Pancreas (tissue), 10 donors: ENCODE measurements around the gene MRPS6. TPM values are rescaled to one million over a fixed set of nuclear protein-coding genes. Genes with fewer than 3 reads are reported as not detected.

Source experiments
- ATAC-seq, 4 donors: fragments of 200-7000 bp; cut with Tn5 transposase; one replicate each; pipeline versions ENCODE4 v1.8.0 to v1.9.1; 2020; ENCODE audit warnings: mild to moderate bottlenecking in 4 of 4, moderate library complexity in 4 of 4
- DNase-seq, 6 donors: peaks; one replicate each; pipeline ENCODE4 v3.0.0-alpha.2; 2020
- FAIRE-seq: peaks from 2 replicates; lab custom pipeline; 2012; peaks lifted over from hg19 to GRCh38; lab: Jason Lieb, UNC
- H3K27ac ChIP-seq, 4 donors: fragments of 200-600 bp; sonication (generic); 1 replicate in 3 of 4; 2 replicates in 1 of 4; pipeline versions ENCODE4 v1.5.0 to v1.8.0; 2020
- H3K27me3 ChIP-seq, 4 donors: fragments of 200-600 bp; one replicate each; pipeline ENCODE4 v1.8.0; 2021
- H3K36me3 ChIP-seq, 3 donors: fragments of 200-600 bp; sonication (generic) in 1 of 3; one replicate each; pipeline versions ENCODE4 v1.5.0 to v1.8.0; 2020 to 2021
- H3K4me1 ChIP-seq, 3 donors: fragments of 200-600 bp; one replicate each; pipeline ENCODE4 v1.8.0; 2021
- H3K4me3 ChIP-seq, 4 donors: fragments of 200-600 bp; sonication (generic) in 2 of 4; one replicate each; pipeline versions ENCODE4 v1.5.0 to v1.8.0; 2020 to 2021
- H3K9me3 ChIP-seq, 4 donors: fragments of 200-600 bp; one replicate each; pipeline ENCODE4 v1.8.0; 2021
- WGBS, 2 donors: extraction: QIAGEN DNeasy Blood & Tissue Kit; methylation state at CpG; one replicate each; pipeline ENCODE4 v1.1.7; 2013; 5-methylcytosine and 5-hydroxymethylcytosine counted together
- intact Hi-C, 3 donors: fragments of 100-400 bp; cut with DNase I; formaldehyde crosslinking; loops; one replicate each; pipeline versions ENCODE4 v1.11.1 to v1.14.2; 2022
- polyA plus RNA-seq, 2 donors: library from polyadenylated mRNA; stranded (reverse); fragments of 200-250 nt; gene quantifications; one replicate each; pipeline ENCODE4 v1.2.3, GENCODE V29; 2013
- total RNA-seq, 6 donors: library from RNA; stranded (reverse); fragmentation: NEBNext Ultra II Directional in 4 of 6; extraction: Animal tissue kit (Norgen Biotek cat#: 25700) in 4 of 6; gene quantifications; one replicate each; pipeline versions ENCODE4 v1.2.1 to v1.2.4, GENCODE V29; 2021 to 2023
- TF ChIP-seq, protein P1 (sequence below), 4 donors: fragments of 200-600 bp; sonication (generic) in 3 of 4; IDR thresholded peaks; one replicate each; pipeline versions ENCODE4 v1.5.0 to v1.8.0; 2021; ENCODE audit warnings: antibody characterized with exemption in 4 of 4
- donor health status: healthy with polysubstance abuse.
- donor health status: DM: no; HTN: no; CAD: no; lungs with moderate emphysema.
- donor health status: DM: no; HTN: no; CAD: no.
- donor health status: control.
- donor health status: control.
- donor health status: Bipolar disorder and iron deficiency.
- donor health status: DM: yes; HTN: yes; CAD: no.
- donor health status: DM: no; HTN: no; CAD: no.
- donor health status: DM: no; HTN: no; CAD: no.
- donor health status: DM: yes; HTN: yes; CAD: no.

Gene MRPS6
- total and polyA plus RNA-seq, 8 donors, result 9.9 to 18.5 (median 13.1) TPM

- Histone ChIP-seq H3K27me3 (no peaks in the 10 kb centered on the region), H3K9me3 (no peaks in the 10 kb centered on the region), H3K27ac (no peak overlapping the region), H3K36me3 (peaks cover 0 to 2% (median 0%) of the 10 kb centered on the region in 3 donors), H3K4me1 (peaks cover 10 to 31% (median 11%) of the 10 kb centered on the region in 3 donors), H3K4me3 (no peak overlapping the region)
- 97 to 99% methylated on average over 4 of the region's 4 CpGs for WGBS, 2 donors
- no peak for ATAC-seq
- intact Hi-C loops, result no loop called here
- TF ChIP-seq, protein P1, sequence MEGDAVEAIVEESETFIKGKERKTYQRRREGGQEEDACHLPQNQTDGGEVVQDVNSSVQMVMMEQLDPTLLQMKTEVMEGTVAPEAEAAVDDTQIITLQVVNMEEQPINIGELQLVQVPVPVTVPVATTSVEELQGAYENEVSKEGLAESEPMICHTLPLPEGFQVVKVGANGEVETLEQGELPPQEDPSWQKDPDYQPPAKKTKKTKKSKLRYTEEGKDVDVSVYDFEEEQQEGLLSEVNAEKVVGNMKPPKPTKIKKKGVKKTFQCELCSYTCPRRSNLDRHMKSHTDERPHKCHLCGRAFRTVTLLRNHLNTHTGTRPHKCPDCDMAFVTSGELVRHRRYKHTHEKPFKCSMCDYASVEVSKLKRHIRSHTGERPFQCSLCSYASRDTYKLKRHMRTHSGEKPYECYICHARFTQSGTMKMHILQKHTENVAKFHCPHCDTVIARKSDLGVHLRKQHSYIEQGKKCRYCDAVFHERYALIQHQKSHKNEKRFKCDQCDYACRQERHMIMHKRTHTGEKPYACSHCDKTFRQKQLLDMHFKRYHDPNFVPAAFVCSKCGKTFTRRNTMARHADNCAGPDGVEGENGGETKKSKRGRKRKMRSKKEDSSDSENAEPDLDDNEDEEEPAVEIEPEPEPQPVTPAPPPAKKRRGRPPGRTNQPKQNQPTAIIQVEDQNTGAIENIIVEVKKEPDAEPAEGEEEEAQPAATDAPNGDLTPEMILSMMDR (IDR thresholded peaks at IDR 0.05), result no peak
- FAIRE-seq, result no peak
- no peak for DNase-seq
Observed at GRCh38 chr21:34131586-34131985, 58.2 kb downstream of the MRPS6 start.

GRCh38 chr21:34132202-34132601, 58.8 kb downstream of the MRPS6 start:
- no peak for DNase-seq
- no peaks in the 10 kb centered on the region for H3K27me3 ChIP-seq
- peaks cover 10 to 31% (median 11%) of the 10 kb centered on the region in 3 donors for H3K4me1 ChIP-seq
- TF ChIP-seq, protein P1 (IDR thresholded peaks at IDR 0.05), result no peak
- no peak for FAIRE-seq
- 95% methylated on average over 13 of the region's 13 CpGs for WGBS, 2 donors
- no peak for ATAC-seq
- intact Hi-C loops, result no loop called here
- H3K36me3 ChIP-seq, result no peaks in the 10 kb centered on the region
- H3K4me3 ChIP-seq, result no peak overlapping the region
- H3K9me3 ChIP-seq, result no peaks in the 10 kb centered on the region
- H3K27ac ChIP-seq, result no peak overlapping the region

GRCh38 chr21:34132926-34133325, 59.5 kb downstream of the MRPS6 start:
- no peaks in the 10 kb centered on the region for H3K27me3 ChIP-seq
- no peak for DNase-seq
- H3K36me3 ChIP-seq, result no peaks in the 10 kb centered on the region
- intact Hi-C loops, result no loop called here
- peaks cover 10 to 31% (median 11%) of the 10 kb centered on the region in 3 donors for H3K4me1 ChIP-seq
- TF ChIP-seq, protein P1 (IDR thresholded peaks at IDR 0.05), result no peak
- ATAC-seq, result no peak
- 70 to 83% methylated on average over 4 of the region's 4 CpGs for WGBS, 2 donors
- no peaks in the 10 kb centered on the region for H3K9me3 ChIP-seq
- no peak for FAIRE-seq
- H3K4me3 ChIP-seq, result no peak overlapping the region
- H3K27ac ChIP-seq, result no peak overlapping the region

GRCh38 chr21:34133392-34133791, 60.0 kb downstream of the MRPS6 start:
- FAIRE-seq (no peak), DNase-seq (no peak), ATAC-seq (no peak)
- Histone ChIP-seq H3K27me3 (no peaks in the 10 kb centered on the region), H3K4me3 (no peak overlapping the region), H3K36me3 (no peaks in the 10 kb centered on the region), H3K4me1 (peaks cover 10 to 27% (median 11%) of the 10 kb centered on the region in 3 donors), H3K27ac (no peak overlapping the region), H3K9me3 (no peaks in the 10 kb centered on the region)
- intact Hi-C loops, result no loop called here
- 80 to 100% methylated on average over 1 of the region's 1 CpG for WGBS, 2 donors
- TF ChIP-seq, protein P1 (IDR thresholded peaks at IDR 0.05), result no peak

DNA sequence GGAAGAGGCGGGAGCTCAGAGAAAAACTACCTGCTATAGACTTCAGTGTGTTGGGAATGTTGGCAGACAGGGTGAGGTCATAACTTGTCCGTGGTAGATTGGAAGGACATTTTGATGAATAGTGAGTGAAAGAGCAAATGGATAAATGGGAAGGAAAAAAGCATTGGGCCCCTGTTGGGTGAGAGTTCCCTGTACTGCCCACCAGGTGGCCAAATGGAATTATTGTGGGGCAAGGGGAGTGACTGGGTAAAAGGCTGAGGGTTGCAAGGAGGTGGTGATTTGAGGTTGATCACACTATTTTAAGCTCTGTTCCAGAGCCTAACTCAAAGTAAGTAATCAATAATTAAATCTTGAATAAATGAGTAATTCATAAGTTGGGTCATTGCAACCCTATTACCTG, 60.4 kb downstream of the MRPS6 start:
- no peak for DNase-seq
- no peak overlapping the region for H3K4me3 ChIP-seq
- ATAC-seq, result no peak
- H3K27me3 ChIP-seq, result no peaks in the 10 kb centered on the region
- H3K4me1 ChIP-seq, result peaks cover 10 to 23% (median 11%) of the 10 kb centered on the region in 3 donors
- no peaks in the 10 kb centered on the region for H3K9me3 ChIP-seq
- H3K36me3 ChIP-seq, result no peaks in the 10 kb centered on the region
- no peak for FAIRE-seq
- TF ChIP-seq, protein P1 (IDR thresholded peaks at IDR 0.05), result no peak
- H3K27ac ChIP-seq, result no peak overlapping the region
- 72 to 85% methylated on average over 2 of the region's 2 CpGs for WGBS, 2 donors
- intact Hi-C loops, result no loop called here
